K562 (cell line): ENCODE measurements around the gene OSGIN1. TPM values are rescaled to one million over a fixed set of nuclear protein-coding genes. Genes with fewer than 3 reads are reported as not detected.
A peak's percentile ranks its signal among the peaks of the same experiment; 100 is the strongest.

ENCODE experiments used
- ATAC-seq: fragments of 200-7000 bp; cut with Tn5 transposase; 3 replicates; pipeline ENCODE4 v1.9.1; 2020; ENCODE audit warnings: moderate library complexity
- BruUV-seq: library from RNA; stranded (reverse); fragments of 400-500 nt; replicated peaks from 2 replicates; lab custom pipeline; 2021; lab: Mats Ljungman, UMichigan
- CTCF ChIA-PET: fragments of 300-600 bp; formaldehyde crosslinking; extraction: SDS; loops from one replicate; lab custom pipeline; 2021; ENCODE audit warnings: low intra/inter-chr PET ratio; lab: Yijun Ruan, JAX
- POLR2A ChIA-PET: fragments of 300-600, 350-650 bp; sonication (Branson Sonifier 250); formaldehyde crosslinking; extraction: SDS; loops from one replicate; lab custom pipeline; 2021; ENCODE audit warnings: antibody characterized with exemption, inconsistent platforms; lab: Yijun Ruan, JAX
- DNase-seq, 4 experiments: peaks; one replicate each; pipeline versions ENCODE4 v3.0.0 to v3.0.0-alpha.2; 2011 to 2018; ENCODE audit warnings: low spot score in 3 of 4, mixed read lengths in 3 of 4; ENCODE audit errors: extremely low read depth in 1 of 4
- FAIRE-seq: peaks from 2 replicates; lab custom pipeline; 2011; peaks lifted over from hg19 to GRCh38; lab: Jason Lieb, UNC
- H2AFZ ChIP-seq: 2 replicates; pipeline ENCODE4 v1.6.0; 2011; ENCODE audit warnings: low read depth, low read length, control low read depth, inconsistent platforms
- H3K27ac ChIP-seq: fragments of 200-600 bp; 3 replicates; pipeline ENCODE4 v1.8.0; 2011; ENCODE audit warnings: low read depth, mild to moderate bottlenecking, control low read depth, inconsistent platforms, low read length, moderate library complexity, mixed read lengths; ENCODE audit errors: extremely low read depth
- H3K27me3 ChIP-seq, 2 experiments: fragments of 300-600 bp in 1 of 2; 2 replicates in 1 of 2; 3 replicates in 1 of 2; pipeline versions ENCODE4 v1.6.0 to v1.8.0; 2011; ENCODE audit warnings: inconsistent platforms in 2 of 2, low read length in 2 of 2, mild to moderate bottlenecking in 1 of 2, mixed read lengths in 1 of 2, moderate library complexity in 1 of 2; ENCODE audit not compliant: control insufficient read depth in 2 of 2, insufficient read depth in 2 of 2
- H3K36me3 ChIP-seq: fragments of 300-600 bp; 3 replicates; pipeline ENCODE4 v1.8.0; 2011; ENCODE audit warnings: mild to moderate bottlenecking, low read length, inconsistent platforms; ENCODE audit not compliant: control insufficient read depth, insufficient read depth
- H3K4me1 ChIP-seq, 2 experiments: fragments of 200-600 bp in 1 of 2; replicated peaks in 1 of 2; 2 replicates in 1 of 2; 3 replicates in 1 of 2; pipeline versions ENCODE4 v1.5.1 to v1.8.0; 2011; ENCODE audit warnings: inconsistent platforms in 2 of 2, low read length in 2 of 2, mild to moderate bottlenecking in 1 of 2, mixed read lengths in 1 of 2, moderate library complexity in 1 of 2; ENCODE audit not compliant: control insufficient read depth in 2 of 2, insufficient read depth in 2 of 2
- H3K4me2 ChIP-seq: 2 replicates; pipeline ENCODE4 v1.6.1; 2011; ENCODE audit warnings: low read length, control low read depth, inconsistent platforms, mixed read lengths; ENCODE audit not compliant: insufficient read depth
- H3K4me3 ChIP-seq: fragments of 200-600 bp; sonication (generic), shearing (Covaris generic); 2 replicates; pipeline ENCODE4 v1.5.1; 2016; ENCODE audit warnings: control low read depth, inconsistent platforms
- H3K79me2 ChIP-seq: fragments of 200-600 bp; 3 replicates; pipeline ENCODE4 v1.8.0; 2011; ENCODE audit warnings: low read length, inconsistent platforms; ENCODE audit not compliant: control insufficient read depth, insufficient read depth
- H3K9ac ChIP-seq, 2 experiments: 2 replicates each; pipeline versions ENCODE4 v1.6.0 to v1.6.1; 2011; ENCODE audit warnings: low read depth in 2 of 2, low read length in 2 of 2, control low read depth in 1 of 2, inconsistent platforms in 1 of 2, mild to moderate bottlenecking in 1 of 2, mixed read lengths in 1 of 2; ENCODE audit not compliant: insufficient read depth in 1 of 2
- H3K9me1 ChIP-seq: one replicate; pipeline ENCODE4 v1.6.0; 2011; ENCODE audit warnings: inconsistent platforms, mild to moderate bottlenecking, low read length, moderate library complexity; ENCODE audit not compliant: control insufficient read depth, insufficient read depth
- H3K9me3 ChIP-seq: replicated peaks from 2 replicates; pipeline ENCODE4 v1.5.1; 2011; ENCODE audit warnings: low read depth, low read length, inconsistent platforms; ENCODE audit not compliant: control insufficient read depth, insufficient read depth
- H4K20me1 ChIP-seq: replicated peaks from 2 replicates; pipeline ENCODE4 v1.6.1; 2011; ENCODE audit warnings: low read length, inconsistent platforms, mixed read lengths; ENCODE audit not compliant: control insufficient read depth, insufficient read depth
- ARNT ChIP-seq, 2 experiments: fragments of 450-650 bp; IDR thresholded peaks; 2 replicates each; pipeline ENCODE4 v1.6.1; 2016; ENCODE audit warnings: mild to moderate bottlenecking in 1 of 2
- ATF3 ChIP-seq, 2 experiments: fragments of 450-650 bp in 1 of 2; sonication (generic) in 1 of 2; formaldehyde crosslinking in 1 of 2; IDR thresholded peaks in 1 of 2; conservative IDR thresholded peaks in 1 of 2; 2 replicates each; pipeline versions ENCODE4 v1.6.1 to v1.8.1; 2016 to 2023; ENCODE audit warnings: mild to moderate bottlenecking in 2 of 2, moderate library complexity in 2 of 2, inconsistent platforms in 1 of 2, missing genetic modification reagents in 1 of 2
- CEBPB ChIP-seq: fragments of 450-650 bp; IDR thresholded peaks from 2 replicates; pipeline ENCODE4 v1.6.1; 2016; ENCODE audit warnings: missing genetic modification characterization, missing compliant biosample characterization
- DMBX1 ChIP-seq: fragments of 250-450 bp; sonication (Bioruptor Pico); IDR thresholded peaks from 2 replicates; pipeline ENCODE4 v1.8.0; 2022; ENCODE audit warnings: inconsistent platforms, mild to moderate bottlenecking, moderate library complexity, borderline replicate concordance
- KDM1A ChIP-seq, 2 experiments: fragments of 450-650 bp; IDR thresholded peaks; 2 replicates each; pipeline ENCODE4 v1.6.1; 2016; ENCODE audit warnings: mild to moderate bottlenecking in 2 of 2
- NCOA2 ChIP-seq, 2 experiments: fragments of 450-650 bp; IDR thresholded peaks; 2 replicates each; pipeline ENCODE4 v1.6.1; 2018; ENCODE audit warnings: mild to moderate bottlenecking in 2 of 2, moderate library complexity in 1 of 2; ENCODE audit not compliant: partially characterized antibody in 2 of 2
- NUFIP1 ChIP-seq: fragments of 450-650 bp; IDR thresholded peaks from 2 replicates; pipeline ENCODE4 v1.6.1; 2018; ENCODE audit not compliant: partially characterized antibody
- RBBP5 ChIP-seq: fragments of 200-600 bp; sonication (generic); IDR thresholded peaks from 2 replicates; pipeline ENCODE4 v1.6.1; 2012; ENCODE audit warnings: borderline replicate concordance, mild to moderate bottlenecking, low read length, control low read depth, inconsistent platforms; ENCODE audit not compliant: insufficient read depth, poor library complexity, severe bottlenecking
- RCOR1 ChIP-seq, 2 experiments: IDR thresholded peaks; 2 replicates each; pipeline ENCODE4 v1.6.1; 2012; ENCODE audit warnings: low read depth in 2 of 2, low read length in 2 of 2, borderline replicate concordance in 1 of 2, improper control_type of control experiment in 1 of 2
- SIN3A ChIP-seq, 2 experiments: fragments of 150-350 bp in 1 of 2; IDR thresholded peaks; 2 replicates each; pipeline ENCODE4 v1.6.1; 2011 to 2016; ENCODE audit warnings: borderline replicate concordance in 2 of 2, low read depth in 2 of 2, low read length in 2 of 2, mild to moderate bottlenecking in 2 of 2, moderate library complexity in 2 of 2; ENCODE audit not compliant: control insufficient read depth in 1 of 2
- SRSF7 ChIP-seq: fragments of 200-400 bp; formaldehyde crosslinking; optimal IDR thresholded peaks from 2 replicates; pipeline ENCODE3; 2017; ENCODE audit warnings: mild to moderate bottlenecking, low read depth, low read length
- USF2 ChIP-seq: sonication (generic); formaldehyde crosslinking; IDR thresholded peaks from 2 replicates; pipeline ENCODE4 v1.5.0; 2020; ENCODE audit warnings: missing genetic modification reagents
- ZBTB2 ChIP-seq: fragments of 450-650 bp; IDR thresholded peaks from 2 replicates; pipeline ENCODE4 v1.6.1; 2016; ENCODE audit warnings: antibody characterized with exemption
- ZKSCAN8 ChIP-seq: fragments of 200-800 bp; sonication (Bioruptor generic); IDR thresholded peaks from 2 replicates; pipeline ENCODE4 v1.6.1; 2016; ENCODE audit warnings: missing genetic modification characterization, missing compliant biosample characterization
- ZNF444 ChIP-seq: fragments of 250-450 bp; sonication (Bioruptor Pico); IDR thresholded peaks from 2 replicates; pipeline ENCODE4 v1.4.0; 2020; ENCODE audit warnings: mild to moderate bottlenecking, moderate library complexity
- ZNF584 ChIP-seq: fragments of 200-800 bp; sonication (Bioruptor generic); IDR thresholded peaks from 2 replicates; pipeline ENCODE4 v1.6.1; 2016; ENCODE audit warnings: low read depth, mild to moderate bottlenecking, missing genetic modification characterization, missing compliant biosample characterization
- WGBS: fragments of 100-300 bp; shearing (Covaris generic); methylation state at CpG from one replicate; pipeline ENCODE4 v1.1.6; 2016; ENCODE audit warnings: low coverage, mixed read lengths; ENCODE audit not compliant: insufficient coverage; ENCODE audit errors: missing lambda C conversion rate; 5-methylcytosine and 5-hydroxymethylcytosine counted together
- in situ Hi-C: fragments of 300-500 bp; cut with MboI; formaldehyde crosslinking; loops from 4 replicates; pipeline ENCODE4 v1.15.0; 2018; ENCODE audit warnings: inconsistent platforms, mixed read lengths
- intact Hi-C: fragments of 100-400 bp; cut with micrococcal nuclease; formaldehyde crosslinking; loops from 2 replicates; pipeline ENCODE4 v1.14.2; 2022
- polyA plus RNA-seq, 8 experiments: library from polyadenylated mRNA; depleted of rRNA in 4 of 8; stranded (reverse) in 5 of 8; unstranded in 3 of 8; fragments of >200 nt; fragmentation: Nextera tagmentation in 2 of 8; fragmentation: Illumina TruSeq in 1 of 8; extraction: Ambion mirVana in 2 of 8; extraction: Trizol in 1 of 8; gene quantifications; 2 replicates each; pipeline versions ENCODE4 v1.2.1 to v1.2.3, GENCODE V29; 2011 to 2014; ENCODE audit warnings: inconsistent platforms in 1 of 8, missing spikeins in 1 of 8
- total RNA-seq, 7 experiments: library from RNA; depleted of rRNA in 6 of 7; stranded (reverse); fragments of >200 nt in 6 of 7; fragmentation: Illumina TruSeq in 2 of 7; extraction: Trizol in 2 of 7; gene quantifications; 2 replicates each; pipeline versions ENCODE4 v1.2.1 to v1.2.3, GENCODE V29; 2011 to 2021; ENCODE audit warnings: low replicate concordance in 1 of 7

The OSGIN1 gene
- total and polyA plus RNA-seq, 9 of the 15 experiments (the other 6 are each of a cell fraction or from before 2014, with no cell fraction given) = 0.03 to 3.6 (median 1.6) TPM

GRCh38 chr16:83928341-83929055 lies 24.5 kb upstream of the OSGIN1 start:
- Histone ChIP-seq H3K36me3 (no peaks in the 10 kb centered on the region), H4K20me1 (peaks cover 7% of the 10 kb centered on the region; the same call in 1 of the 2 replicates), H3K27me3 (peaks cover 58 to 93% of the 10 kb centered on the region in 2 experiments), H3K4me3 (no peak overlapping the region), H3K4me1 (peaks cover 0 to 42% of the 10 kb centered on the region in 2 experiments; a peak in 2 of 5 replicates), H3K79me2 (no peaks in the 10 kb centered on the region), H2AFZ (no peak overlapping the region), H3K9me3 (no peaks in the 10 kb centered on the region), H3K4me2 (no peak overlapping the region), H3K9ac (no peak overlapping the region), H3K27ac (no peak overlapping the region), H3K9me1 (no peaks in the 10 kb centered on the region)
- 12% methylated on average over 16 of the region's 16 CpGs for WGBS
- ChIA-PET CTCF (interaction anchor here (1.3 kb wide), 1 partner anchor 28 kb away, joined by 3 read pairs; no protein-coding TSS in a partner anchor), POLR2A (interaction anchor here (0.6 to 1.0 kb wide), 2 partner anchors 24 to 128 kb away, joined by 3 read pairs; no protein-coding TSS in a partner anchor)
- ATAC-seq (no peak), FAIRE-seq (peak; percentile 40), DNase-seq (no peak)
- in situ Hi-C loops (no loop called here), intact Hi-C loops (loop anchor here (10.0 kb wide), 1 partner anchor 104 kb away; no protein-coding TSS in a partner anchor)
- BruUV-seq = no TSS peak
- TF ChIP-seq ZNF444 (CRISPR knock-in tag) = no peak
- TF ChIP-seq NCOA2 (IDR thresholded peaks at IDR 0.05; ENCODE audit: partially characterized antibody in 2 of 2) = no peak
- no peak for TF ChIP-seq SIN3A (IDR thresholded peaks at IDR 0.05; ENCODE audit: borderline replicate concordance in 2 of 2, control insufficient read depth in 1 of 2, low read depth in 2 of 2, low read length in 2 of 2)
- TF ChIP-seq ZKSCAN8 = no peak
- TF ChIP-seq SRSF7 = no peak
- no peak for TF ChIP-seq USF2 (CRISPR knock-in tag)
- no peak for TF ChIP-seq ZNF584 (CRISPR knock-in tag)
- TF ChIP-seq ARNT (IDR thresholded peaks at IDR 0.05) = no peak
- TF ChIP-seq ZBTB2 = no peak
- no peak for TF ChIP-seq RBBP5
- peak in 1 of 2 experiments; percentile 24; a peak in 1 of 4 replicates for TF ChIP-seq RCOR1 (IDR thresholded peaks at IDR 0.05; ENCODE audit: borderline replicate concordance in 1 of 2, low read depth in 2 of 2, low read length in 2 of 2)
- peak; percentile 15; the same call in 1 of the 2 replicates for TF ChIP-seq ATF3 (IDR thresholded peaks at IDR 0.05)
- TF ChIP-seq ATF3 (CRISPR knock-in tag; conservative IDR thresholded peaks at IDR 0.05) = no peak
- no peak for TF ChIP-seq DMBX1 (CRISPR knock-in tag)
- TF ChIP-seq NUFIP1 = no peak
- TF ChIP-seq KDM1A (IDR thresholded peaks at IDR 0.05) = peak; percentile 49 to 81; a peak in 3 of 4 replicates
- TF ChIP-seq CEBPB (tag) = peak; percentile 71
